ENCODE data around the gene KANSL2.

GRCh38 chr12:48681710-48682532 lies at the start of gene KANSL2:
- no peak for TF ChIP-seq EZH2 (IDR thresholded peaks at IDR 0.05)
- peak; percentile 99 for TF ChIP-seq POLR2AphosphoS5 (IDR thresholded peaks at IDR 0.05; ENCODE audit: borderline replicate concordance, low read depth, low read length)
- no peak for TF ChIP-seq FOXP2 (optimal IDR thresholded peaks at IDR 0.05; ENCODE audit: control extremely low read depth, extremely low read length, insufficient read depth)

Data from SK-N-MC (cell line).